Right renal pelvis (tissue), 4 donors: Measurements from ENCODE around the gene HMGCR. TPM values are rescaled to one million over a fixed set of nuclear protein-coding genes. Genes with fewer than 3 reads are reported as not detected.
"Not testable (repeated sequence)": the region's sequence is repeated elsewhere in the genome, so short reads cannot be mapped to it uniquely, and the experiment has no call there.

Source experiments
- DNase-seq, 4 donors: peaks; one replicate each; pipeline ENCODE4 v3.0.0-alpha.2; 2013; ENCODE audit warnings: low read depth in 4 of 4, low spot score in 3 of 4, missing footprints in 1 of 4
- polyA plus RNA-seq, 4 donors: library from polyadenylated mRNA; unstranded; fragments of 120-200 nt; gene quantifications; one replicate each; pipeline ENCODE4 v1.2.1, GENCODE V29; 2013; ENCODE audit not compliant: insufficient read length in 4 of 4

HMGCR gene
- 10 to 100 TPM; 65.5 to 91.4 (median 82.3) TPM for polyA plus RNA-seq

DNA sequence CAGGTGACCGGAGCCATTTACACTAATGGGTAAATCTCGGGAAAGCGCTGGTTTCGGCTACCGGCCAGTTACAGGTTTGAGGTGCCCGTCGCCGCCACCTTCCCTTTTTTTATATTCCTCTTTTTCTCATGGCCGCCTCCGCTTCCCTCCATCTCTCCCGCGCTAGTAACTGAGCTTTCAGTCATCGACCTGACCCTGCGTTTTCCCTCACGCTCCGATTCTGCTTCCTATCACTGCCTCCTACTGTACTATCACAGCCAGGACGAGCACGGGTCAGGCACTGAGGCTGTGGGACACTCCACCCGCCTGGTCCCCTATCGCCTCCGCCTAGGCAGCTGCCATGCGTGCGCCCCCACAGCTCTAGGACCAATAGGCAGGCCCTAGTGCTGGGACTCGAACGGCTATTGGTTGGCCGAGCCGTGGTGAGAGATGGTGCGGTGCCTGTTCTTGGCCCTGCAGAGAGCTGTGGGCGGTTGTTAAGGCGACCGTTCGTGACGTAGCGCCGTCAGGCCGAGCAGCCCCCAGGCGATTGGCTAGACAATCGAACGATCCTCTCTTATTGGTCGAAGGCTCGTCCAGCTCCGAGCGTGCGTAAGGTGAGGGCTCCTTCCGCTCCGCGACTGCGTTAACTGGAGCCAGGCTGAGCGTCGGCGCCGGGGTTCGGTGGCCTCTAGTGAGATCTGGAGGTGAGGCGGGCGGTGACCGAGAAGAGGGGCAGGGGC, at the start of gene HMGCR:
Gene HMGCR (plus strand): TSS at position 606 of the 722 bp plus-strand sequence. CDS start 5,386 bp downstream, outside the sequence.
- DNase-seq = peak; percentile 95 to 99 (median 98)

DNA sequence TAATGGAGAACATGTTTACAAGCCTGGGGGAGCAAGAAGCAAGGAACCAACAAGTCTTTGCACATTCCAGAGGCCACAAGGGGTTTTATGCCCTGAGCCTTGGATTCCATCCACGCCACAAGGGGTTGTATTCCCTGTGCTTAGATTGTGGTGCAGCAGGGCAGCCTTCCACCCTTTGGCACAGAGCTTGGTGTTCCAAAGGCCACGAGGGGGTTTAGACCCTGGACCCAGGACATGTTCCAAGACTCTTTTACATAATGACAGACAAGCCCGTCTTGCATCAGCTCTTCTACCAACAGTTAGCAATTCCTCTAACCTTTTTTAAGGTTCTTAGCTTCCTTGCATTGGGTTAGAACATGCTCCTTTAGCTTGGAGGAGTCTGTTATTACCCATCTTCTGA, 45.2 kb upstream of the HMGCR start:
- DNase-seq = not testable (repeated sequence)

DNA sequence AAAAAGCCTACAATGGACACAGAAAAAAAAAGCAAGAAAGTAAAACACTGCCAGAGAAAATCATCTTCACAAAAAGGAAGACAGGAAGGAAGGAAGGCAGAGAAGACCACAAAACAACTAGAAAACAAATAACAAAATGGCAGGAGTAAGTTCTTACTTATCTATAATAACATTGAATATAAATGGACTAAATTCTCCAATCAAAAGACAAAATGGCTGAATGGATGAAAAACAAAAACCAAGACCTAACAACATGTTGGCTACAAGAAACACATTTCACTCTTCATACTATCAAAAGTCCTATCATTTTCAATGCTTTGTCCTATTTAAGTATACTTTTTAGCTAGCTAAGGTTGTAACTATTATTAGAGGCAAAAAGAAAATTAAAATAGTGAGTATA, 36.9 kb upstream of the HMGCR start:
- DNase-seq = no peak

DNA sequence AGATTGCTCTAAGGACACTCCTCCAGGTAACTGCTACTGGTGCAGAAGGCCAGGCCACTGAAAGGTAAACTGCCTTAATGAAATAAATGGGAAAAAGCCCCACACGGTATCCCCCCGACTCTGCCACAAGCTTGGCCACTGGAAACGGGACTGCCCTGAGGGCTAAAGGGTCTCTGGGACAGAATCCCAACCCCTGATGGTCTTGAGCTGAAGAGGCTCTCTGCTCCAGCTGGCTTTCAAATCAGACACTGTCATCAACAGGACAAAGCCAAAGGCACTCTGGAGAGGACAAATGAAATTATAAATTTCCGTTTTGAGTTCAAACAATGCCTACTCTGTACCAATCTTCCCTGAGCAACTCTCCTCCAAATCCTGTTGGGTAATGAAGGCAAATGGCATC, 33.6 kb upstream of the HMGCR start:
- DNase-seq = no peak

DNA sequence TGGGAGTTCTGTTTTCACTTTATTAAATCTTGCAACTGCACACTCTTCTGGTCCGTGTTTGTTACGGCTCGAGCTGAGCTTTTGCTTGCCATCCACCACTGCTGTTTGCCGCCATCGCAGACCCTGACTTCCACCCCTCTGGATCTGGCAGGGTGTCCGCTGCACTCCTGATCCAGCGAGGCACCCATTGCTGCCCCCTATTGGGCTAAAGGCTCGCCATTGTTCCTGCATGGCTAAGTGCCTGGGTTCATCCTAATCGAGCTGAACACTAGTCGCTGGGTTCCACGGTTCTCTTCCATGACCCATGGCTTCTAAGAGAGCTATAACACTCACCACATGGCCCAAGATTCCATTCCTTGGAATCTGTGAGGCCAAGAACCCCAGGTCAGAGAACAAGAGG, 32.5 kb upstream of the HMGCR start:
- not testable (repeated sequence) for DNase-seq

DNA sequence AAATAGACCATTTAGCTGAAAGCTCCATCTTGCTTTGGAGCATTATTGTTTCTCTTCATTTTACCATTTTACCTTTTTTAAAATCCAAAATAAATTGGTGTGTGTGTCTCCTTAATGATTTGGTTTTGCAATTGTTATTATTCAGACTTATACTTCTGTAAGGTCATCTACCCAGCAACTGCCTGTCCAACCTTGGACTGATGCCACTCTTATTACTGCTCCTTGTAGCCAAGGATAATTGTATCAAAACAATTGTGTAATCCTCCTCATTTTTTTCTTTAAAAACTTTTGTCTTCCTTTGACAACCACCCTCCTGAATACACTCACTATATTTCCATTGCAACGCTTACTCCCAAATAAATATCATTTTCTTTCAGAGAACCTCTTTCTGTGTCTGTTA, 30.3 kb upstream of the HMGCR start:
- no peak for DNase-seq

DNA sequence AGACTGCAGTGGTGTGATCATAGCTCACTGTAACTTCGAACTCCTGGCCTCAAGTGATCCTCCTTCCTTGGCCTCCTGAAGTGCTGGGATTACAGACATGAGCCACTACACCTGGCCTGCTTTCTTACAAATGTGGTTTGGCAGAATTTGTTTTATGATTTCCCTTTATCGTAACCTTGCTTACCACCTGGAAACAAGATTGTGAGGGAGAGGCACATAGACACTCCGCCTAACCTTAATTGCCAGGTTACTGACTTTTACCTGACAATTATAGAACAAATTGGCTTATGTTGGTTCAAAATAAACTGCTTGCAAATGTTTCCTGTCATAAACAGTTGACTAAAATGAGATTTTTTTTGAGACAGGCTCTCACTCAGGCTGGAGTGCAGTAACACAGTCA, 26.8 kb upstream of the HMGCR start:
- no peak for DNase-seq

DNA sequence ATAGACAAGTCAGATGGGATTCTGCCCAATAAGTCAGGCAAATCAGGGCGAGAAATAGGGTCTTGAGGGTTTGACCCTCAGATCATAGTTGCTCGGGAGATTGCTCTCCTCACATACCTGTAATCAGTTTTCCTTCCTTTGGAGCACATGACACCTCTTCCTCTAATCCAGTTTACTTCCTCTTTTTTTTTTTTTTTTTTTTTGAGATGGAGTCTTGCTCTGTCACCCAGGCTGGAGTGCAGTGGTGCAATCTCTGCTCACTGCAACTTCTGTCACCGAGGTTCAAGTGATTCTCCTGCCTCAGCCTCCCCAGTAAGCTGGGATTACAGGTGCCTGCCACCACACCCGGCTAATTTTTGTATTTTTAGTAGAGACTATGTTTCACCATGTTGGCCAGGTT, 17.9 kb upstream of the HMGCR start:
- not testable (repeated sequence) for DNase-seq

DNA sequence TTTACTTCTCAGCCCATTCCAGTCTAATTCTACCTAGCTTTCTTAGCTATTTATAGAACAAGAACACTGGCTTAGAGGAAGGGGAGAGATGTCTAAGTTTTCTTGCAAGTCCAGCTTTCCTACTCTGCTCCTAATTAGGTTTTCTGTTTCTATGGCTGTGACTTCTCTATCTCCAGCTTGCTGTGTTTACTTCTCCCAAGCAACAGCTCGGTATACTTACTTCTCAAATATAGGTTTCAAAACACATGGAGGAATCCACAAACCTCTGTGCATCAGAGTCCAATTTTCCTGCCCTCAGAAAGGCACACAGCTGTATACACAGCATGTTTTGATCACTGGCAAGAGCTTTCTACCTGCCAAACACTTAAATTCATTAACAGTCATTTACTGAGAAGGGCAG, 17.4 kb upstream of the HMGCR start:
- no peak for DNase-seq

DNA sequence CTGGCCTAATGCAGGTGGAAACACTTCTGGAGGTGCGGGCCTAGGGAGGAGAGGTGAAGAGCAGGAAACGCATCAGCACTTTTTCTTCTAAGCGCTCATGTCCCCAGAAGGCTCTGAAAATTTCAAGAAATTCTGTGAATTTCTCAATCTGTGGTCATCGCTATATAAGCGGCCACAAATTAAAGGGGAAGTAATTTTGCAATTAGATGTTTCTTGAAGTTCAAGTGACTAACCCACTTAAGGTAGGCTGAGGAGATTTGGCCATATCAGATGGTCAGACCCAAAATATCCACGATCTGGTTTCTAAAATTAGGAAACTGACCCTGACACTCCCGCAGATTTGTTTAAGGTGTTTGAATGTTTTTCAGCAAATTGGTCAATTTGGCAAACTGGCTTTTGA, 16.6 kb upstream of the HMGCR start:
- no peak for DNase-seq

DNA sequence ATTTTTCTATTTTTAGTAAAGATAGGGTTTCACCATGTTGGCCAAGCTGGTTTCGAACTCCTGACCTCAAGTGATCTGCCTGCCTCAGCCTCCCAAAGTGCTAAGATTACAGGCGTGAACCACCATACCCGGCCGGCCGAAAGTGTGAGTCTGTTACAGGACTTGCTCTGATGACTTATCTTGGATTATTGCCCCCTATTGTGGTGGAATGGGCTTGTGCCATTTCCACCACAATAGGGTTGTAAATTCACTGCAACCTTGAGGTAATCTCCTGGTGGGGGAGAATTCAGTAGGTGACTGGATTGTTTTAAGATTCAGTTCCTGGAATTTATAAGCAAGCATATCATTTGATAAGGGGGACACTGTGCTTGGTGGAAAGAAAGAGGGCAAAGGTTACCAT, 15.0 kb upstream of the HMGCR start:
- no peak for DNase-seq

DNA sequence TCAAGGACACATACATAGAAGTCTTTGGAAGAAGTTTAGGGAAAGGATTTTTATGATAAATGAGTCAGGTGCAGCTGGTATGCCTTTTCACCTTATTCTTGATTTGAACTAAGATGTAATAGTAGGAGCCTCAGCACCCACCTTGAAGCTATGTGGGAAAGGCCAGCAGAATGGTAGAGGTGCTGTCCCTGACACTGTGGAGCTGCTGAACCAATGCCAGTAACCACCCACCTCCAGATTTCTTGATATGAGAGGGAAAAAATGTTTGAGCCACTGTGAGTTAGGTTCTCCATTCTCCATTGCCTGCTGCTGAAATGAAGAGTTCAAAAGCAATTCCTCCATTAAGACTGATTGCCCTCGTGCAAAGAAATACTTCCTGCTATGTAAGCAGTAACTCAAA, 12.2 kb upstream of the HMGCR start:
- no peak for DNase-seq

DNA sequence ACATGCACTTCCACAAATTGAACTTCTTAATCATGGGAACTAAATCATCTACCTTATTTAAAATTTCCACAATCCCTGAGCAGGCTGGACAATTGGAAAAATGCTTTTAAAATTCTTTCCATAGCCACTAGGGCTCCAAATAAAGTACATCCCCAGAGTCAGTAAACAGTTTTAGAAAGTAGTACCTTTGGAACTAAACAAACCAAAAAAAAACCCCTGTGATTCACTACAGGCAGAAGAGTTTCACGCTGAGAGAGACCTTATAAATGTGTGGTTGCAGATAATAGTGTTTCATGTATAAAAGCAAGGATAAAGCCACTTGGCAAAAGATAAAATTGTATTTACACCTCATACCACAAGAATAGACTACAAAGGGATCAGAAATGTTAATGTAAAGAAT, 11.8 kb upstream of the HMGCR start:
- DNase-seq = no peak

DNA sequence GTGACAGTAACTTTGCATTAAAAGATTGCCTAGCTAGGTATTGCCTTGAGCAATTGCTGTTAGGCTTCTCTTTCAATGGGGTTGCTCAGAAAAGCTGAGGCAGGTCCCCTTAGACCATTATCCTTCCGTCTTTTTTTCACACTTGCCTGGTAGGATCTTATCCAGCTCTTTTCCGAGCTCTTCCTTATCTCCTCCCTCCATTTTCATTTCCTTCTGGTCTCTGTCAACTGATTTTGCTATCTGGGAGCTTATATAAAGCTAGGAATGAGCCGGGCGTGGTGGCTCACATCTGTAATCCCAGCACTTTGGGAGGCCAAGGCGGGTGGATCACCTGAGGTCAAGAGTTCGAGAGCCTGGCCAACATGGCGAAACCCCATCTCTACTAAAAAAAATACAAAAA, 6.6 kb upstream of the HMGCR start:
- no peak for DNase-seq

DNA sequence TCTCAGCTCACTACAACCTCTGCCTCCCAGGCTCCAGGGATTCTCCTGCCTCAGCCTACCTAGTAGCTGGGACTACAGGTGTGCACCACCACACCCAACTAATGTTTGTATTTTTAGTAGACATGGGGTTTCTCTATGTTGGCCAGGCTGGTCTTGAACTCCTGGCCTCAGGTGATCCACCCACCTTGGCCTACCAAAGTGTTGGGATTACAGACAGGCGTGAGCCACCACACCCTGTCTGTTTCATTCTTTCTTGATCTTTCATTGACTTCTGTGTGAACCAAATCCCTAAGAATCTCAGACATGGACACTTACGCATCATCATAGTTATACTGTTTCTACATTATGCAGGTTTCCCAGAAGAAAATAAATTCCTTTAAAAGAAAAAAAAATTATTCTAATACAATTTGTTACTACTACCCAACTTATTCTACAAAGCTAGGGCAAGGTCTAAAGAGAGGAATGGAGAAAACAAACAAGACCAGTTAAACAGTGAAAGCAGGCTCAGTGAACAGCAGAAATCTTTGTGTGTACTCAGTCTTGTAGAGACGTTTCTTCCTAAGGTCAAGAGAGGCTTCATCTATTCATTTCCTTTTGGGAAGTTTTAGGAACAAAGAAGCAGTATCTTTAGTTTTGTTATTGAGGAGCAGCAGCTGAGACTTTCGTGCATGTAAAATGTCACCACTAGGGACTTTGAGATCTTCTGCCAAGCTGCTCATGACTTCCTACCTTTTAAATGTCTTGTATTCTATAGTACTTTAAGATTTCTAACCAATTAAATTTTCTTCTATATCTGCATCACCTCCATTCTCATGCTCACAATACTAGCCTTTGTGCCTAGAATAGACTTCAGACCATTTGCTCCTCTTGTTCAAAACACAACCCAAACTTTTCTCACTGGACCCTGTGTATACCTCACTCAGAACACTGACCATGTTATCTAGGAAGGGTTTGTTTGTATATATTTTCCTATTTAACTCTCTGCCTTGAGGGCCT, 5.6 kb upstream of the HMGCR start:
- DNase-seq = no peak

DNA sequence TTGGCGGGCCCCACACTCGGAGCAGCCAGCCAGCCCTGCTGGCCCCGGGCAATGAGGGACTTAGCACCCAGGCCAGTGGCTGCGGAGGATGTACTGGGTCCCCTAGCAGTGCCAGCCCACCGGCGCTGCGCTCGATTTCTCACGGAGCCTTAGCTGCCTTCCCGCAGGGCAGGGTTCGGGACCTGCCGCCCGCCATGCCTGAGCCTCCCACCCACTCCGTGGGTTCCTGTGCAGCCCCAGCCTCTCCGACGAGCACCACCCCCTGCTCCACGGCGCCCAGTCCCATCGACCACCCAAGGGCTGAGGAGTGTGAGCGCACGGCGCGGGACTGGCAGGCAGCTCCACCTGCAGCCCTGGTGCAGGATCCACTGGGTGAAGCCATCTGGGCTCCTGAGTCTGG, 3.3 kb upstream of the HMGCR start:
- DNase-seq = not testable (repeated sequence)

DNA sequence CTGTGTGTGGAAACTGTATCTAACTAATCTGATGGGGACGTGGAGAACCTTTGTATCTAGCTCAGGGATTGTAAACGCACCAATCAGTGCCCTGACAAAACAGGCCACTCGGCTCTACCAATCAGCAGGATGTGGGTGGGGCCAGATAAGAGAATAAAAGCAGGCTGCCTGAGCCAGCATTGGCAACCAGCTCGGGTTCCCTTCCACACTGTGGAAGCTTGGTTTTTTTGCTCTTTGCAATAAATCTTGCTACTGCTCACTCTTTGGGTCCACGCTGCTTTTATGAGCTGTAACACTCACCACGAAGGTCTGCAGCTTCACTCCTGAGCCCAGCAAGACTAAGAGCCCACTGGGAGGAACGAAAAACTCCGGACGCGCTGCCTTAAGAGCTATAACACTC, 2.6 kb upstream of the HMGCR start:
- not testable (repeated sequence) for DNase-seq

DNA sequence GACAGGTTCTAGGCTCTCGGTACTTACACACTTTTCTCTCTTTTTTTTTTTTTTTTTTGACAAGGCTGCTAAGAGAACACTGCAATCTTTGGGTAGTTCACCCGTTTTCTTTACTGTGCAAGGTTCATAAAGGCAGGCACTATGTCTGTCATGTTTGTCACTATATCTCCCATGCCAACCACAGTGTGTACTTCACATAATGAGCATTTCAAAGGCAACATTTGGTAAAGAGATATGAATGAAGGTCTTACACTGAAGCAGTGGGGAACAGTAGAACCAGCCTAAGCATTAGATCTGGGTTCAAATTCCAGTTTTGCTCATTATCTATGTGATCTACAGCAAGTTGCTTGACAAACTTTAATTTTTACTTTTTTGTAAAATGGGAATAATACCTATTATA, 1.5 kb upstream of the HMGCR start:
- DNase-seq = no peak

DNA sequence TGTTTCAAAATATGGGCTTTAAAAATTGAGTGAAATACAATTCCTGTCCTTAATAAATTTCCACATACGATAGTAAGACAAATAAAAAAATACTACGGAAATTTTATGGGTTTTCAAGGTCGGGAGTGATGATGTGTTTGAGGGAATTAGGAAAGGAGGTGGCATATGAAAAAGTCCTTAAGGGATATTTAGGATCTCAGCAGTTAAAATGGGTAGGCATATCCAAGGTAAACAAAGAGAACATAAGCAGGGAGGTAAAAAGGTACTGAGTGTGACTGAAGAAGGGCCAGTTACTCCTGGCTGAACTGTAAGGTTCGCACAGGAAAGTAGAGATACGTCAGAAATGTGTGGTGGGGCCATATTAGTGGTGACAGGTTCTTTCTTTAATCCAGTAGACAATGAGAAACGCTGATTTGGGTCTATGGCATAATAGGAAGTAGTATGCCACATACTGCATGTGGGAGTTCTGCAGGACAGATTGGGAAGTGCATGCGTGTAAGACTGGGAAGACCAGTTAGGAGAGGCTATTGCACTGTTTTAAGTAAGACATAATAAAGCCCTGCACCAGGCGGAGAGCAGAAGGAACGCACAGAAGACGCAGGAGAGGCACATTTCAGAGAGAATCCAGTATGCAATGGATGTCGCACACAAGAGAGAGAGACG, 937 bp upstream of the HMGCR start:
- DNase-seq = peak in 3 of 4 donors; percentile 43 to 62 (median 44)

DNA sequence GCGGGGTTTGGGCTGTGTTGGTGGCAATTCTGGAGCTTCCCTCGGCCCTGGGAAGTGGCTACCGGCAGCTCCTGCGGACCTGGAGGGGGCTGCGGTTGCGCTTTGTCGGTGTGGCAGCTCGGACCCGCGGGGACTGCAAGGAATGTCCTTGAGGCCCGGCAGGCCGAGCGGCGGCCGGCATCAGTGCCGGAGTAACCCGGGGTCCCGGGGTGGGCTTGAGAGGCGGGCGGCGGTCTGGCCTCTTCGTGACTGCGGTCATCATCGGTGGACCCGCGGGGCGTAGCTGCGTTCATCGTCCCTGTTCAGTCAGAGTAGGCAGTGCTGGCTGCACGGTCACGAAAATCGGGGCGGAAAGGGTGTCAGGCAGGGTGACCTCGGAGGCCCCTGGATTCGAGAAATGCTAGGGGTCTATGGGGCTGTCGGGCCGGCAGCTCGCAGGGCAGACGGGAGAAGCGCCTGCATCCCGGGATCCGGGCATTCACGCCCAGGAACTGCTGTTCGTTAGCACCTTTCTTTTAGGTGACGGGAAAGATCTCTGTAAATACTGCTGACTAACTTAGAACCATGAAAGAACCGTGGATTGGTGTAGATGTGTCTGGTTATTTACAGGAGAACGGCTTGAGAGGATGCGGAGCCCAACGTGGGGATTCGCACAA, 474 bp downstream of the HMGCR start:
- peak in 3 of 4 donors; percentile 13 to 14 (median 13) for DNase-seq

DNA sequence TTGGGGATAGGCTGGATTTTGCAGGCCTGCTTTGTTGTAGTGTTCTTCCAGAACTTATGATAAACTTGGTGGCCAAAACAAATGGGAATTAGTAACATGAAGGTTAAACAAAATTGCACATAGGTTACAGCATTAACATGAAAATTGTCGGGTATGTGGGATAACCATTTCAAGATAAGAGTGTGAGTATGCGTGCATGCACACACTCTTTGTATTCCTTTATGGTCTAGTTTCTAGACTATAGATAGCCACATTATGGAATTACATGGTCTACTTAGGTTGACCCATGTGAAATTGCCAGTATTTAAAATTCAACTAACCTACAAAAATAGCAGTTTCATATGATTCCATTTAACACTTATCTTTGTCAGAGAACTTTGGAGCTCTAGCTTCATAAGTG, 1.4 kb downstream of the HMGCR start:
- DNase-seq = no peak
